GM18868 (cell line): Measurements from ENCODE around the gene MBP.
"Not testable (repeated sequence)": the region's sequence is repeated elsewhere in the genome, so short reads cannot be mapped to it uniquely, and the experiment has no call there.

ENCODE experiments used
- ATAC-seq: cut with Tn5 transposase; IDR thresholded peaks from one replicate; pipeline ENCODE4 v1.9.1; 2021; ENCODE audit warnings: mild to moderate bottlenecking, moderate library complexity; ENCODE audit not compliant: unreplicated experiment

The MBP gene

GRCh38 chr18:77031662-77032061 lies 100.9 kb downstream of the MBP start:
- ATAC-seq, result no peak

GRCh38 chr18:77030201-77030600 lies 102.4 kb downstream of the MBP start:
- no peak for ATAC-seq

GRCh38 chr18:77025831-77026363 lies 106.7 kb downstream of the MBP start:
- ATAC-seq, result no peak

- no peak for ATAC-seq
Observed at GRCh38 chr18:77025123-77025522, 107.5 kb downstream of the MBP start.

GRCh38 chr18:77024476-77024875 lies 108.1 kb downstream of the MBP start:
- ATAC-seq, result no peak

- no peak for ATAC-seq
Observed at GRCh38 chr18:77023102-77023782, 109.3 kb downstream of the MBP start.

- no peak for ATAC-seq
Observed at GRCh38 chr18:77022556-77022955, 110.0 kb downstream of the MBP start.

- ATAC-seq, result no peak
Observed at GRCh38 chr18:77022116-77022515, 110.5 kb downstream of the MBP start.

GRCh38 chr18:77021478-77021877 lies 111.1 kb downstream of the MBP start:
- ATAC-seq, result not testable (repeated sequence)

GRCh38 chr18:77021075-77021474 lies 111.5 kb downstream of the MBP start:
- no peak for ATAC-seq

GRCh38 chr18:77020561-77020960 lies 112.0 kb downstream of the MBP start:
- no peak for ATAC-seq

GRCh38 chr18:77019641-77020040 lies 112.9 kb downstream of the MBP start:
- no peak for ATAC-seq

- not testable (repeated sequence) for ATAC-seq
Observed at GRCh38 chr18:77018650-77019049, 113.9 kb downstream of the MBP start.

- no peak for ATAC-seq
Observed at GRCh38 chr18:77017355-77017754, 115.2 kb downstream of the MBP start.

GRCh38 chr18:77016936-77017335 lies 115.6 kb downstream of the MBP start:
- ATAC-seq, result no peak

GRCh38 chr18:77015771-77016710 lies 116.5 kb downstream of the MBP start:
- no peak for ATAC-seq

GRCh38 chr18:77015169-77015568 lies 117.4 kb downstream of the MBP start:
- ATAC-seq, result no peak

GRCh38 chr18:77014538-77014937 lies 118.0 kb downstream of the MBP start:
- ATAC-seq, result no peak

GRCh38 chr18:77013811-77014521 lies 118.6 kb downstream of the MBP start:
- ATAC-seq, result no peak

- ATAC-seq, result no peak
Observed at GRCh38 chr18:77012806-77013541, 119.6 kb downstream of the MBP start.
